Measurements from ENCODE around the gene DLK2.

GRCh38 chr6:43405354-43405753, 50.0 kb downstream of the DLK2 start:
- TF ChIP-seq EZH2phosphoT487 (IDR thresholded peaks at IDR 0.05) = no peak
- no peak for TF ChIP-seq CTCF (IDR thresholded peaks at IDR 0.05)
- TF ChIP-seq EZH2 (IDR thresholded peaks at IDR 0.05) = no peak
